Neuronal stem cell (in vitro differentiated cells): Measurements from ENCODE around the gene FARSB.

ENCODE experiments used
- DNase-seq: peaks from one replicate; pipeline ENCODE4 v3.0.0-alpha.2; 2013; ENCODE audit warnings: low spot score
- H2AFZ ChIP-seq: one replicate; pipeline ENCODE4 v1.6.1; 2013; ENCODE audit warnings: mild to moderate bottlenecking, low read length, inconsistent platforms
- H2AK5ac ChIP-seq: 2 replicates; pipeline ENCODE4 v1.6.1; 2013; ENCODE audit warnings: low read depth, mild to moderate bottlenecking, inconsistent platforms, low read length, moderate library complexity, mixed read lengths
- H2BK120ac ChIP-seq: 2 replicates; pipeline ENCODE4 v1.6.1; 2013; ENCODE audit warnings: low read depth, mild to moderate bottlenecking, inconsistent platforms, low read length, moderate library complexity, mixed read lengths
- H2BK12ac ChIP-seq: one replicate; pipeline ENCODE4 v1.6.1; 2013; ENCODE audit warnings: low read length, inconsistent platforms
- H2BK15ac ChIP-seq: 2 replicates; pipeline ENCODE4 v1.6.1; 2013; ENCODE audit warnings: mild to moderate bottlenecking, low read length, inconsistent platforms, mixed read lengths
- H2BK5ac ChIP-seq: one replicate; pipeline ENCODE4 v1.6.1; 2013; ENCODE audit warnings: inconsistent platforms, mild to moderate bottlenecking, low read length, moderate library complexity
- H3K14ac ChIP-seq: one replicate; pipeline ENCODE4 v1.6.1; 2013; ENCODE audit warnings: low read length, inconsistent platforms
- H3K18ac ChIP-seq: 2 replicates; pipeline ENCODE4 v1.6.1; 2013; ENCODE audit warnings: low read length, inconsistent platforms
- H3K23ac ChIP-seq: 2 replicates; pipeline ENCODE4 v1.6.1; 2013; ENCODE audit warnings: low read depth, mild to moderate bottlenecking, mixed read lengths, low read length, inconsistent platforms; ENCODE audit not compliant: poor library complexity
- H3K27ac ChIP-seq: replicated peaks from 3 replicates; pipeline ENCODE4 v1.5.1; 2013; ENCODE audit warnings: low read length, inconsistent platforms
- H3K27me3 ChIP-seq, 3 experiments: 2 replicates each; pipeline ENCODE4 v1.6.1; 2013; ENCODE audit warnings: low read length in 3 of 3, mild to moderate bottlenecking in 2 of 3, inconsistent platforms in 1 of 3, low read depth in 1 of 3, mixed read lengths in 1 of 3, moderate library complexity in 1 of 3; ENCODE audit not compliant: control insufficient read depth in 3 of 3, insufficient read depth in 3 of 3
- H3K36me3 ChIP-seq, 2 donors: replicated peaks in 1 of 2; 2 replicates each; pipeline ENCODE4 v1.6.1; 2013; ENCODE audit warnings: low read length in 2 of 2; ENCODE audit not compliant: control insufficient read depth in 2 of 2, insufficient read depth in 2 of 2
- H3K4ac ChIP-seq: 2 replicates; pipeline ENCODE4 v1.6.1; 2013; ENCODE audit warnings: inconsistent platforms, mild to moderate bottlenecking, low read length, moderate library complexity
- H3K4me1 ChIP-seq, 2 donors: 1 replicate in 1 of 2; 2 replicates in 1 of 2; pipeline ENCODE4 v1.6.1; 2013; ENCODE audit warnings: low read length in 2 of 2, low read depth in 1 of 2; ENCODE audit not compliant: control insufficient read depth in 2 of 2, insufficient read depth in 1 of 2
- H3K4me2 ChIP-seq: one replicate; pipeline ENCODE4 v1.6.1; 2013; ENCODE audit warnings: mild to moderate bottlenecking, low read length, inconsistent platforms; ENCODE audit not compliant: insufficient read depth, poor library complexity, severe bottlenecking
- H3K4me3 ChIP-seq, 2 donors: 2 replicates each; pipeline ENCODE4 v1.5.1; 2013; ENCODE audit warnings: low read length in 2 of 2, mild to moderate bottlenecking in 2 of 2, inconsistent platforms in 1 of 2, moderate library complexity in 1 of 2
- H3K79me1 ChIP-seq: one replicate; pipeline ENCODE4 v1.6.1; 2013; ENCODE audit warnings: low read depth, mild to moderate bottlenecking, inconsistent platforms, low read length, moderate library complexity
- H3K9ac ChIP-seq: one replicate; pipeline ENCODE4 v1.6.1; 2013; ENCODE audit warnings: mild to moderate bottlenecking, low read depth, low read length, inconsistent platforms; ENCODE audit not compliant: poor library complexity
- H3K9me3 ChIP-seq, 2 donors: replicated peaks in 1 of 2; 2 replicates each; pipeline versions ENCODE3 to v1.6.1; 2013; ENCODE audit warnings: low read length in 2 of 2, mild to moderate bottlenecking in 2 of 2, inconsistent platforms in 1 of 2, low read depth in 1 of 2, mixed read lengths in 1 of 2, moderate library complexity in 1 of 2; ENCODE audit not compliant: control insufficient read depth in 2 of 2, insufficient read depth in 1 of 2
- H4K8ac ChIP-seq: one replicate; pipeline ENCODE4 v1.6.1; 2013; ENCODE audit warnings: low read depth, mild to moderate bottlenecking, inconsistent platforms, low read length, moderate library complexity
- H4K91ac ChIP-seq: one replicate; pipeline ENCODE4 v1.6.1; 2013; ENCODE audit warnings: low read length, low read depth, mild to moderate bottlenecking, inconsistent platforms; ENCODE audit not compliant: poor library complexity
- WGBS, 2 donors: extraction: QIAGEN DNeasy Blood & Tissue Kit; methylation state at CpG; one replicate each; pipeline ENCODE4 v1.1.7; 2013; ENCODE audit warnings: missing lambda C conversion rate in 2 of 2, mixed read lengths in 1 of 2; ENCODE audit not compliant: insufficient read length in 2 of 2, insufficient replicate concordance in 1 of 2; ENCODE audit errors: extremely low coverage in 2 of 2; 5-methylcytosine and 5-hydroxymethylcytosine counted together

FARSB gene

GRCh38 chr2:222652491-222653255 lies 3.2 kb downstream of the FARSB start:
- H3K23ac ChIP-seq = no peak overlapping the region
- no peak overlapping the region for H4K8ac ChIP-seq
- no CpG with 5 or more reads among the region's 8 CpGs for WGBS, 2 donors
- no peak overlapping the region for H3K4me2 ChIP-seq
- no peak overlapping the region for H3K18ac ChIP-seq
- H3K4ac ChIP-seq = no peak overlapping the region
- no peaks in the 10 kb centered on the region for H3K27me3 ChIP-seq
- no peak overlapping the region for H3K4me3 ChIP-seq
- H2BK15ac ChIP-seq = no peak overlapping the region
- no peak overlapping the region for H2BK5ac ChIP-seq
- no peak overlapping the region for H3K14ac ChIP-seq
- no peak overlapping the region for H3K9ac ChIP-seq
- H3K36me3 ChIP-seq = peaks cover 6 to 22% of the 10 kb centered on the region in 2 donors
- no peak overlapping the region for H2AK5ac ChIP-seq
- H2BK120ac ChIP-seq = no peak overlapping the region
- H3K27ac ChIP-seq = no peak overlapping the region
- no peaks in the 10 kb centered on the region for H3K9me3 ChIP-seq
- no peak overlapping the region for H2AFZ ChIP-seq
- H2BK12ac ChIP-seq = no peak overlapping the region
- DNase-seq = no peak
- no peak overlapping the region for H4K91ac ChIP-seq
- peaks cover 0 to 2% of the 10 kb centered on the region in 2 donors for H3K4me1 ChIP-seq
- peaks cover 6% of the 10 kb centered on the region for H3K79me1 ChIP-seq

GRCh38 chr2:222651718-222652418 lies 4.0 kb downstream of the FARSB start:
- H4K91ac ChIP-seq = no peak overlapping the region
- H3K4ac ChIP-seq = no peak overlapping the region
- peaks cover 6% of the 10 kb centered on the region for H3K79me1 ChIP-seq
- H3K4me3 ChIP-seq = no peak overlapping the region
- no peak overlapping the region for H3K4me2 ChIP-seq
- no peak overlapping the region for H2BK5ac ChIP-seq
- H3K27ac ChIP-seq = no peak overlapping the region
- H2BK120ac ChIP-seq = no peak overlapping the region
- WGBS, 2 donors = no CpG with 5 or more reads among the region's 4 CpGs
- no peak overlapping the region for H3K9ac ChIP-seq
- peaks cover 0 to 1% of the 10 kb centered on the region in 2 donors for H3K4me1 ChIP-seq
- H2AFZ ChIP-seq = no peak overlapping the region
- H2BK12ac ChIP-seq = no peak overlapping the region
- H3K36me3 ChIP-seq = peaks cover 10 to 30% of the 10 kb centered on the region in 2 donors
- no peak overlapping the region for H4K8ac ChIP-seq
- no peak overlapping the region for H3K14ac ChIP-seq
- no peak overlapping the region for H3K18ac ChIP-seq
- no peak overlapping the region for H2BK15ac ChIP-seq
- H3K9me3 ChIP-seq = no peaks in the 10 kb centered on the region
- no peak overlapping the region for H3K23ac ChIP-seq
- H2AK5ac ChIP-seq = no peak overlapping the region
- DNase-seq = no peak
- H3K27me3 ChIP-seq = no peaks in the 10 kb centered on the region

- no peak for DNase-seq
- no peak overlapping the region for H2BK120ac ChIP-seq
- no peak overlapping the region for H2AK5ac ChIP-seq
- no peaks in the 10 kb centered on the region for H3K9me3 ChIP-seq
- H3K27ac ChIP-seq = no peak overlapping the region
- no peak overlapping the region for H2BK12ac ChIP-seq
- H4K91ac ChIP-seq = no peak overlapping the region
- no peaks in the 10 kb centered on the region for H3K27me3 ChIP-seq
- H3K4me1 ChIP-seq = no peaks in the 10 kb centered on the region
- no CpG with 5 or more reads among the region's 3 CpGs for WGBS, 2 donors
- no peak overlapping the region for H3K4me2 ChIP-seq
- no peak overlapping the region for H4K8ac ChIP-seq
- H3K23ac ChIP-seq = no peak overlapping the region
- no peak overlapping the region for H3K4ac ChIP-seq
- H3K4me3 ChIP-seq = no peak overlapping the region
- no peak overlapping the region for H3K18ac ChIP-seq
- no peak overlapping the region for H3K14ac ChIP-seq
- no peak overlapping the region for H2AFZ ChIP-seq
- no peak overlapping the region for H2BK5ac ChIP-seq
- peaks cover 14 to 50% of the 10 kb centered on the region in 2 donors for H3K36me3 ChIP-seq
- no peak overlapping the region for H2BK15ac ChIP-seq
- H3K79me1 ChIP-seq = no peaks in the 10 kb centered on the region
- no peak overlapping the region for H3K9ac ChIP-seq
These were observed 6.1 kb downstream of the FARSB start for GRCh38 chr2:222649801-222650200.

GRCh38 chr2:222646008-222646407 lies 9.9 kb downstream of the FARSB start:
- Histone ChIP-seq H3K14ac (no peak overlapping the region), H3K4me1 (no peaks in the 10 kb centered on the region), H3K27me3 (no peaks in the 10 kb centered on the region), H3K9me3 (no peaks in the 10 kb centered on the region), H3K79me1 (no peaks in the 10 kb centered on the region), H3K4ac (no peak overlapping the region), H4K91ac (no peak overlapping the region), H2BK15ac (no peak overlapping the region), H3K18ac (no peak overlapping the region), H2BK5ac (no peak overlapping the region), H2BK120ac (no peak overlapping the region), H2BK12ac (no peak overlapping the region), H2AK5ac (no peak overlapping the region), H3K4me2 (no peak overlapping the region), H3K4me3 (no peak overlapping the region), H3K23ac (no peak overlapping the region), H4K8ac (no peak overlapping the region), H3K27ac (no peak overlapping the region), H3K36me3 (peaks cover 14 to 82% of the 10 kb centered on the region in 2 donors), H3K9ac (no peak overlapping the region), H2AFZ (no peak overlapping the region)
- no CpG with 5 or more reads among the region's 3 CpGs for WGBS, 2 donors
- DNase-seq = no peak
